Upper lobe of left lung (tissue), 6 donors: ENCODE measurements around the gene PAN2. TPM values are rescaled to one million over a fixed set of nuclear protein-coding genes. Genes with fewer than 3 reads are reported as not detected.

ENCODE experiments used
- ATAC-seq, 2 donors: fragments of 200-7000 bp; cut with Tn5 transposase; one replicate each; pipeline ENCODE4 v1.9.1; 2022; ENCODE audit warnings: mild to moderate bottlenecking in 2 of 2, moderate library complexity in 2 of 2; ENCODE audit not compliant: low FRiP score in 2 of 2
- DNase-seq, 2 donors: peaks; one replicate each; pipeline ENCODE4 v3.0.0-alpha.2; 2019 to 2020
- H3K27ac ChIP-seq, 4 donors: fragments of 200-600 bp; sonication (generic); one replicate each; pipeline ENCODE4 v1.5.1; 2016 to 2019
- H3K27me3 ChIP-seq, 4 donors: fragments of 200-600 bp; sonication (generic); one replicate each; pipeline ENCODE4 v1.5.1; 2017 to 2019
- H3K36me3 ChIP-seq, 4 donors: fragments of 200-600 bp; sonication (generic); one replicate each; pipeline ENCODE4 v1.5.1; 2016 to 2019
- H3K4me1 ChIP-seq, 4 donors: fragments of 200-600 bp; sonication (generic); one replicate each; pipeline ENCODE4 v1.5.1; 2018 to 2019
- H3K4me3 ChIP-seq, 4 donors: fragments of 200-600 bp; sonication (generic); one replicate each; pipeline ENCODE4 v1.5.1; 2017 to 2019; ENCODE audit warnings: mild to moderate bottlenecking in 2 of 4, moderate library complexity in 1 of 4
- H3K9me3 ChIP-seq, 4 donors: fragments of 200-600 bp; sonication (generic); one replicate each; pipeline ENCODE4 v1.5.1; 2018 to 2019
- EP300 ChIP-seq, 4 donors: sonication (generic); formaldehyde crosslinking; IDR thresholded peaks; one replicate each; pipeline ENCODE4 v1.5.1; 2017; ENCODE audit warnings: antibody characterized with exemption in 4 of 4, control low read depth in 2 of 4
- POLR2A ChIP-seq, 4 donors: fragments of 450-650 bp; IDR thresholded peaks; one replicate each; pipeline ENCODE4 v1.5.1; 2016 to 2017; ENCODE audit warnings: antibody characterized with exemption in 4 of 4, mild to moderate bottlenecking in 2 of 4
- POLR2AphosphoS5 ChIP-seq, 2 donors: sonication (generic); formaldehyde crosslinking; IDR thresholded peaks; one replicate each; pipeline ENCODE4 v1.5.1; 2017; ENCODE audit warnings: antibody characterized with exemption in 2 of 2
- WGBS, 2 donors: methylation state at CpG; one replicate each; pipeline ENCODE4 v1.1.5; 2017 to 2018; 5-methylcytosine and 5-hydroxymethylcytosine counted together
- small RNA-seq, 4 donors: library from RNA; depleted of rRNA; stranded (forward); fragments of <200 nt; gene quantifications; one replicate each; pipeline ENCODE3, GENCODE V24; 2016
- total RNA-seq, 6 donors: library from RNA; depleted of rRNA in 4 of 6; stranded (reverse); fragments of >200 nt in 4 of 6; gene quantifications; one replicate each; pipeline versions ENCODE4 v1.1.0 to v1.2.1, GENCODE V29; 2016 to 2021
- TF ChIP-seq, protein P1 (sequence below), 6 experiments: fragments of 450-650 bp in 4 of 6; fragments of 200-600 bp in 2 of 6; sonication (generic) in 2 of 6; IDR thresholded peaks; one replicate each; pipeline ENCODE4 v1.5.1; 2016 to 2019; ENCODE audit warnings: antibody characterized with exemption in 6 of 6
- donor health status: DM: no; HTN: no; CAD: no; lungs with moderate emphysema.
- donor health status: DM: no; HTN: yes; CAD: no; lungs with severe emphysema.

PAN2 gene
- total RNA-seq, 6 donors from 2014 or later, result 19.5 to 227 (median 74.4) TPM

DNA sequence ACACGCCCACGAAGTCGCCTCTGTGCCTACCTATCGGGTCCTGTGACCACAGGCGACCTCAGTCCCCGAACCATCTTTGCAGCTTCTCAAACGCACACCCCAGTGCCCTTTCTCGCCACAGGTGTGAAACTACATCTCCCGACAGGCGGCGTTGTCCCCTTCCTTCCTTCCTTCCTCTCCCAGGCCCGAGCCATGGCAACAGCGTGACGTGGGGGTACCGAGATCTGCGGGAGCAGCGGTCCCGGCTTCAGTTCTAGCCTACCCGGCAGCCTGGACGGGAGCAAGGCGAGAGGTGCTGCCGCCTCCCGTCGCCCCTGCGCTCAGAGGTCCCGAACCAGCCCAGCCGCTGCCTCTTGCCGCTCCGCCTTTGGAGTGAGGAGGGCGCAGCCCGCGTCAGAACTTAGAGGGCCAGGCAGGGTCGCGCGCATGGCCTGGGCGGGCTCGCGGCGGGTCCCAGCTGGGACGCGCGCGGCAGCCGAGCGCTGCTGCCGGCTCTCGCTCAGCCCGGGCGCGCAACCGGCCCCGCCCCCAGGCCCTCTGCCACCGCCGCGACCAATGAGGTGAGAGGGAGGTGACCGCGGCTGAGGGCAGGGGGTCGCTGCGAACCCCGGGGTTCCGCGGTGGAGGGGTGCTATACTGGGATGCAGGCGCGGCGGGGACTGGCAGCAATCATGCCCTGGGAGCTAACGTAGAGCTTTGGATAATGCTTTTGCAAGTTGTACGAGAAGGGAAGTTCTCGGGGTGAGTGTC, 66.9 kb downstream of the PAN2 start, which contains the start of gene COQ10A:
Gene COQ10A, plus strand, starts transcription at position 250 of the 750 bp plus-strand sequence. Its CDS starts 177 bp downstream, at position 427.
- Histone ChIP-seq H3K27me3 (no peaks in the 10 kb centered on the region), H3K4me3 (peak within 1 kb of the TSS; percentile 77 to 86 (median 84)), H3K4me1 (peaks cover 12 to 23% (median 14%) of the 10 kb centered on the region in 4 donors), H3K27ac (peak within 1 kb of the TSS; percentile 93 to 96 (median 94)), H3K36me3 (peaks cover 0 to 24% (median 7%) of the 10 kb centered on the region in 4 donors), H3K9me3 (no peaks in the 10 kb centered on the region)
- 0% methylated on average over 9 to 32 of the region's 68 CpGs for WGBS, 2 donors
- TF ChIP-seq, protein P1, sequence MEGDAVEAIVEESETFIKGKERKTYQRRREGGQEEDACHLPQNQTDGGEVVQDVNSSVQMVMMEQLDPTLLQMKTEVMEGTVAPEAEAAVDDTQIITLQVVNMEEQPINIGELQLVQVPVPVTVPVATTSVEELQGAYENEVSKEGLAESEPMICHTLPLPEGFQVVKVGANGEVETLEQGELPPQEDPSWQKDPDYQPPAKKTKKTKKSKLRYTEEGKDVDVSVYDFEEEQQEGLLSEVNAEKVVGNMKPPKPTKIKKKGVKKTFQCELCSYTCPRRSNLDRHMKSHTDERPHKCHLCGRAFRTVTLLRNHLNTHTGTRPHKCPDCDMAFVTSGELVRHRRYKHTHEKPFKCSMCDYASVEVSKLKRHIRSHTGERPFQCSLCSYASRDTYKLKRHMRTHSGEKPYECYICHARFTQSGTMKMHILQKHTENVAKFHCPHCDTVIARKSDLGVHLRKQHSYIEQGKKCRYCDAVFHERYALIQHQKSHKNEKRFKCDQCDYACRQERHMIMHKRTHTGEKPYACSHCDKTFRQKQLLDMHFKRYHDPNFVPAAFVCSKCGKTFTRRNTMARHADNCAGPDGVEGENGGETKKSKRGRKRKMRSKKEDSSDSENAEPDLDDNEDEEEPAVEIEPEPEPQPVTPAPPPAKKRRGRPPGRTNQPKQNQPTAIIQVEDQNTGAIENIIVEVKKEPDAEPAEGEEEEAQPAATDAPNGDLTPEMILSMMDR (IDR thresholded peaks at IDR 0.05), result peak; percentile 60 to 89 (median 82)
- TF ChIP-seq POLR2A (IDR thresholded peaks at IDR 0.05) (peak in 3 of 4 donors; percentile 80 to 90 (median 81)), POLR2AphosphoS5 (IDR thresholded peaks at IDR 0.05) (peak; percentile 69 to 92), EP300 (IDR thresholded peaks at IDR 0.05) (no peak)
- peak; percentile 94 to 98 for ATAC-seq
- DNase-seq, result peak; percentile 95 to 97

Small RNAs within 50 kb of the gene (small RNA-seq; reads per million reads assigned to genes)
- 0 reads per million in 4 donors for gene RNU7-40P

Other genes with a start within 250 kb of the PAN2 start
- gene PA2G4, start 229.4 kb downstream of the PAN2 start, total RNA-seq, result 100 to 1,000 TPM in 1 of 6 donors, 10 to 100 TPM in 5; 36.7 to 103 (median 70.7) TPM
- gene RPL41, start 217.4 kb downstream of the PAN2 start, total RNA-seq, result 1,000 to 10,000 TPM; 1,377 to 3,349 (median 3,110) TPM
- gene ZC3H10, start 215.7 kb downstream of the PAN2 start, total RNA-seq, result 10 to 100 TPM in 2 of 6 donors, 1 to 10 TPM in 4; 2.1 to 22.0 (median 6.4) TPM
- 100 to 1,000 TPM in 5 of 6 donors, 10 to 100 TPM in 1; 73.9 to 132 (median 112) TPM for gene ESYT1, start 205.7 kb downstream of the PAN2 start, total RNA-seq
- gene MYL6B, start 181.4 kb downstream of the PAN2 start, total RNA-seq, result 10 to 100 TPM; 10.5 to 38.4 (median 29.1) TPM
- gene MYL6, start 175.6 kb downstream of the PAN2 start, total RNA-seq, result 1,000 to 10,000 TPM in 5 of 6 donors, 100 to 1,000 TPM in 1; 665 to 1,935 (median 1,528) TPM
- 100 to 1,000 TPM in 2 of 6 donors, 10 to 100 TPM in 4; 71.4 to 258 (median 93.9) TPM for gene SMARCC2, start 144.5 kb downstream of the PAN2 start, total RNA-seq
- gene RNF41, start 112.1 kb downstream of the PAN2 start, total RNA-seq, result 10 to 100 TPM; 38.8 to 94.3 (median 62.1) TPM
- 10 to 100 TPM in 4 of 6 donors, 1 to 10 TPM in 2; 4.2 to 23.1 (median 17.6) TPM for gene NABP2, start 109.7 kb downstream of the PAN2 start, total RNA-seq
- gene SLC39A5, start 103.9 kb downstream of the PAN2 start, total RNA-seq, result 1 to 10 TPM in 2 of 6 donors, under 1 TPM in 1, not detected in 3; 0.37 to 1.2 (median 1.1) TPM
- gene ANKRD52, start 75.6 kb downstream of the PAN2 start, total RNA-seq, result 10 to 100 TPM; 17.6 to 48.2 (median 28.8) TPM
- 10 to 100 TPM; 12.8 to 26.3 (median 17.5) TPM for gene COQ10A, start 67.1 kb downstream of the PAN2 start, total RNA-seq
- gene CS, start 33.7 kb downstream of the PAN2 start, total RNA-seq, result 100 to 1,000 TPM in 5 of 6 donors, 10 to 100 TPM in 1; 99.9 to 201 (median 151) TPM
- 100 to 1,000 TPM in 1 of 6 donors, 10 to 100 TPM in 5; 50.3 to 105 (median 61.4) TPM for gene CNPY2, start 18.0 kb downstream of the PAN2 start, total RNA-seq
- gene IL23A, start 4.9 kb upstream of the PAN2 start, total RNA-seq, result 1 to 10 TPM in 1 of 6 donors, under 1 TPM in 1, not detected in 4; 0.81 to 1.1 TPM
- gene STAT2, start 26.1 kb upstream of the PAN2 start, total RNA-seq, result 100 to 1,000 TPM in 5 of 6 donors, 10 to 100 TPM in 1; 96.1 to 553 (median 178) TPM
- gene APOF, start 28.9 kb upstream of the PAN2 start, total RNA-seq, result under 1 TPM in 1 of 6 donors, not detected in 5; 0.20 TPM
- gene TIMELESS, start 115.4 kb upstream of the PAN2 start, total RNA-seq, result 10 to 100 TPM in 2 of 6 donors, 1 to 10 TPM in 4; 5.6 to 14.7 (median 9.5) TPM
- not detected for gene MIP, start 120.7 kb upstream of the PAN2 start, total RNA-seq
- gene SPRYD4, start 134.6 kb upstream of the PAN2 start, total RNA-seq, result 1 to 10 TPM; 1.8 to 3.3 (median 3.0) TPM
- gene GLS2, start 154.2 kb upstream of the PAN2 start, total RNA-seq, result 10 to 100 TPM in 1 of 6 donors, 1 to 10 TPM in 5; 2.0 to 11.6 (median 5.0) TPM
- 100 to 1,000 TPM in 1 of 6 donors, 10 to 100 TPM in 5; 43.0 to 113 (median 78.4) TPM for gene RBMS2, start 187.8 kb upstream of the PAN2 start, total RNA-seq